ENCODE measurements around the gene KLHL29.

KLHL29 gene

GRCh38 chr2:23603581-23603980, 218.6 kb downstream of the KLHL29 start:
- no peaks in the 10 kb centered on the region for H3K27me3 ChIP-seq (ENCODE audit: control insufficient read depth, insufficient read depth, low read length)
- no peak overlapping the region for H3K9ac ChIP-seq (ENCODE audit: low read depth, low read length)
- H3K4me3 ChIP-seq (ENCODE audit: low read depth, low read length), result no peak overlapping the region
- peaks cover 9% of the 10 kb centered on the region for H3K9me3 ChIP-seq (ENCODE audit: control insufficient read depth, insufficient read depth, low read length)
- peaks cover 6% of the 10 kb centered on the region for H3K4me1 ChIP-seq (ENCODE audit: control insufficient read depth, insufficient read depth, low read length)
- H3K36me3 ChIP-seq (ENCODE audit: control insufficient read depth, insufficient read depth, low read length), result peaks cover 3% of the 10 kb centered on the region

GRCh38 chr2:23604731-23605130, 219.8 kb downstream of the KLHL29 start:
- Histone ChIP-seq H3K9me3 (ENCODE audit: control insufficient read depth, insufficient read depth, low read length) (peaks cover 9% of the 10 kb centered on the region), H3K4me3 (ENCODE audit: low read depth, low read length) (no peak overlapping the region), H3K4me1 (ENCODE audit: control insufficient read depth, insufficient read depth, low read length) (peaks cover 9% of the 10 kb centered on the region), H3K36me3 (ENCODE audit: control insufficient read depth, insufficient read depth, low read length) (peaks cover 3% of the 10 kb centered on the region), H3K27me3 (ENCODE audit: control insufficient read depth, insufficient read depth, low read length) (no peaks in the 10 kb centered on the region), H3K9ac (ENCODE audit: low read depth, low read length) (no peak overlapping the region)

- Histone ChIP-seq H3K27me3 (ENCODE audit: control insufficient read depth, insufficient read depth, low read length) (no peaks in the 10 kb centered on the region), H3K9ac (ENCODE audit: low read depth, low read length) (no peak overlapping the region)
Measured at GRCh38 chr2:23605236-23605635, 220.3 kb downstream of the KLHL29 start.

GRCh38 chr2:23606196-23606595, 221.2 kb downstream of the KLHL29 start:
- Histone ChIP-seq H3K9ac (ENCODE audit: low read depth, low read length) (no peak overlapping the region), H3K9me3 (ENCODE audit: control insufficient read depth, insufficient read depth, low read length) (peaks cover 9% of the 10 kb centered on the region), H3K4me1 (ENCODE audit: control insufficient read depth, insufficient read depth, low read length) (peaks cover 9% of the 10 kb centered on the region), H3K36me3 (ENCODE audit: control insufficient read depth, insufficient read depth, low read length) (peaks cover 3% of the 10 kb centered on the region), H3K27me3 (ENCODE audit: control insufficient read depth, insufficient read depth, low read length) (no peaks in the 10 kb centered on the region), H3K4me3 (ENCODE audit: low read depth, low read length) (no peak overlapping the region)

More at GRCh38 chr2:23605236-23605635, 220.3 kb downstream of the KLHL29 start:
- Histone ChIP-seq H3K4me1 (ENCODE audit: control insufficient read depth, insufficient read depth, low read length) (peaks cover 9% of the 10 kb centered on the region), H3K36me3 (ENCODE audit: control insufficient read depth, insufficient read depth, low read length) (peaks cover 3% of the 10 kb centered on the region), H3K4me3 (ENCODE audit: low read depth, low read length) (no peak overlapping the region), H3K9me3 (ENCODE audit: control insufficient read depth, insufficient read depth, low read length) (peaks cover 9% of the 10 kb centered on the region)

- no peak overlapping the region for H3K4me3 ChIP-seq (ENCODE audit: low read depth, low read length)
- peaks cover 9% of the 10 kb centered on the region for H3K9me3 ChIP-seq (ENCODE audit: control insufficient read depth, insufficient read depth, low read length)
- H3K9ac ChIP-seq (ENCODE audit: low read depth, low read length), result no peak overlapping the region
- H3K36me3 ChIP-seq (ENCODE audit: control insufficient read depth, insufficient read depth, low read length), result peaks cover 3% of the 10 kb centered on the region
- H3K27me3 ChIP-seq (ENCODE audit: control insufficient read depth, insufficient read depth, low read length), result no peaks in the 10 kb centered on the region
- peaks cover 9% of the 10 kb centered on the region for H3K4me1 ChIP-seq (ENCODE audit: control insufficient read depth, insufficient read depth, low read length)
Measured at GRCh38 chr2:23606968-23607367, 222.0 kb downstream of the KLHL29 start.

GRCh38 chr2:23607925-23608324, 222.9 kb downstream of the KLHL29 start:
- Histone ChIP-seq H3K4me3 (ENCODE audit: low read depth, low read length) (no peak overlapping the region), H3K4me1 (ENCODE audit: control insufficient read depth, insufficient read depth, low read length) (peaks cover 9% of the 10 kb centered on the region), H3K9ac (ENCODE audit: low read depth, low read length) (no peak overlapping the region), H3K27me3 (ENCODE audit: control insufficient read depth, insufficient read depth, low read length) (no peaks in the 10 kb centered on the region), H3K36me3 (ENCODE audit: control insufficient read depth, insufficient read depth, low read length) (no peaks in the 10 kb centered on the region), H3K9me3 (ENCODE audit: control insufficient read depth, insufficient read depth, low read length) (peaks cover 9% of the 10 kb centered on the region)

GRCh38 chr2:23609254-23609653, 224.3 kb downstream of the KLHL29 start:
- Histone ChIP-seq H3K36me3 (ENCODE audit: control insufficient read depth, insufficient read depth, low read length) (no peaks in the 10 kb centered on the region), H3K9me3 (ENCODE audit: control insufficient read depth, insufficient read depth, low read length) (peaks cover 9% of the 10 kb centered on the region), H3K4me1 (ENCODE audit: control insufficient read depth, insufficient read depth, low read length) (peaks cover 9% of the 10 kb centered on the region), H3K27me3 (ENCODE audit: control insufficient read depth, insufficient read depth, low read length) (no peaks in the 10 kb centered on the region), H3K9ac (ENCODE audit: low read depth, low read length) (peak overlapping the region; percentile 24), H3K4me3 (ENCODE audit: low read depth, low read length) (no peak overlapping the region)

- no peaks in the 10 kb centered on the region for H3K36me3 ChIP-seq (ENCODE audit: control insufficient read depth, insufficient read depth, low read length)
- peaks cover 4% of the 10 kb centered on the region for H3K9me3 ChIP-seq (ENCODE audit: control insufficient read depth, insufficient read depth, low read length)
- H3K4me3 ChIP-seq (ENCODE audit: low read depth, low read length), result no peak overlapping the region
- no peak overlapping the region for H3K9ac ChIP-seq (ENCODE audit: low read depth, low read length)
- no peaks in the 10 kb centered on the region for H3K27me3 ChIP-seq (ENCODE audit: control insufficient read depth, insufficient read depth, low read length)
- H3K4me1 ChIP-seq (ENCODE audit: control insufficient read depth, insufficient read depth, low read length), result peaks cover 11% of the 10 kb centered on the region
Measured at GRCh38 chr2:23611839-23612238, 226.9 kb downstream of the KLHL29 start.

GRCh38 chr2:23614701-23615100, 229.7 kb downstream of the KLHL29 start:
- Histone ChIP-seq H3K4me1 (ENCODE audit: control insufficient read depth, insufficient read depth, low read length) (peaks cover 2% of the 10 kb centered on the region), H3K9me3 (ENCODE audit: control insufficient read depth, insufficient read depth, low read length) (no peaks in the 10 kb centered on the region), H3K27me3 (ENCODE audit: control insufficient read depth, insufficient read depth, low read length) (no peaks in the 10 kb centered on the region), H3K36me3 (ENCODE audit: control insufficient read depth, insufficient read depth, low read length) (no peaks in the 10 kb centered on the region), H3K4me3 (ENCODE audit: low read depth, low read length) (no peak overlapping the region), H3K9ac (ENCODE audit: low read depth, low read length) (no peak overlapping the region)

- no peaks in the 10 kb centered on the region for H3K36me3 ChIP-seq (ENCODE audit: control insufficient read depth, insufficient read depth, low read length)
- H3K4me1 ChIP-seq (ENCODE audit: control insufficient read depth, insufficient read depth, low read length), result peaks cover 2% of the 10 kb centered on the region
- H3K27me3 ChIP-seq (ENCODE audit: control insufficient read depth, insufficient read depth, low read length), result no peaks in the 10 kb centered on the region
- H3K4me3 ChIP-seq (ENCODE audit: low read depth, low read length), result no peak overlapping the region
- H3K9me3 ChIP-seq (ENCODE audit: control insufficient read depth, insufficient read depth, low read length), result no peaks in the 10 kb centered on the region
- no peak overlapping the region for H3K9ac ChIP-seq (ENCODE audit: low read depth, low read length)
Measured at GRCh38 chr2:23615216-23616020, 230.4 kb downstream of the KLHL29 start.

- Histone ChIP-seq H3K4me3 (ENCODE audit: low read depth, low read length) (no peak overlapping the region), H3K36me3 (ENCODE audit: control insufficient read depth, insufficient read depth, low read length) (no peaks in the 10 kb centered on the region), H3K4me1 (ENCODE audit: control insufficient read depth, insufficient read depth, low read length) (peaks cover 2% of the 10 kb centered on the region), H3K9me3 (ENCODE audit: control insufficient read depth, insufficient read depth, low read length) (no peaks in the 10 kb centered on the region), H3K27me3 (ENCODE audit: control insufficient read depth, insufficient read depth, low read length) (no peaks in the 10 kb centered on the region), H3K9ac (ENCODE audit: low read depth, low read length) (no peak overlapping the region)
Measured at GRCh38 chr2:23616630-23617029, 231.7 kb downstream of the KLHL29 start.

- no peaks in the 10 kb centered on the region for H3K36me3 ChIP-seq (ENCODE audit: control insufficient read depth, insufficient read depth, low read length)
- H3K4me3 ChIP-seq (ENCODE audit: low read depth, low read length), result no peak overlapping the region
- H3K9ac ChIP-seq (ENCODE audit: low read depth, low read length), result no peak overlapping the region
- H3K27me3 ChIP-seq (ENCODE audit: control insufficient read depth, insufficient read depth, low read length), result no peaks in the 10 kb centered on the region
- H3K4me1 ChIP-seq (ENCODE audit: control insufficient read depth, insufficient read depth, low read length), result peaks cover 2% of the 10 kb centered on the region
- no peaks in the 10 kb centered on the region for H3K9me3 ChIP-seq (ENCODE audit: control insufficient read depth, insufficient read depth, low read length)
Measured at GRCh38 chr2:23617167-23617810, 232.3 kb downstream of the KLHL29 start.
